ENCODE results near the gene VAX1. TPM values are rescaled to one million over a fixed set of nuclear protein-coding genes. Genes with fewer than 3 reads are reported as not detected.
"Not testable (repeated sequence)": the region's sequence is repeated elsewhere in the genome, so short reads cannot be mapped to it uniquely, and the experiment has no call there.

Gene VAX1
- not detected for total RNA-seq
- not detected for polyA plus RNA-seq (ENCODE audit: insufficient read depth in 1 of 8, insufficient read length in 8 of 8, low replicate concordance in 1 of 8)
- long read RNA-seq, donor 1, result 0 reads
- long read RNA-seq, donor 2, result 0 reads
- long read RNA-seq, donor 3, result 0 reads
- long read RNA-seq, donor 4, result 0 reads
- long read RNA-seq, donor 5, result 0 reads
- long read RNA-seq, donor 6, result 0 reads
- long read RNA-seq, donor 7, result 0 reads
- long read RNA-seq, donor 8, result 0 reads
- long read RNA-seq, donor 9, result 0 reads
- long read RNA-seq, donor 10, result 0 reads
- long read RNA-seq, donor 11, result 0 reads

GRCh38 chr10:117137911-117138642, at the start of gene VAX1:
TSS of gene VAX1 (minus strand) at chr10:117138270. CDS start at chr10:117138056, 214 bp downstream.
- H3K27me3 ChIP-seq (ENCODE audit: control insufficient read depth, insufficient read depth, low read length), result peaks cover 95% of the 10 kb centered on the region
- no peak within 1 kb of the TSS for H3K27ac ChIP-seq (ENCODE audit: low read length)
- peaks cover 2% of the 10 kb centered on the region for H3K9me3 ChIP-seq (replicated peaks; ENCODE audit: control insufficient read depth, low read depth, low read length)
- DNase-seq, result no peak
- H3K4me3 ChIP-seq (ENCODE audit: low read length), result peak within 1 kb of the TSS; percentile 17
- peaks cover 18% of the 10 kb centered on the region for H3K4me1 ChIP-seq (ENCODE audit: control insufficient read depth, insufficient read depth, low read length)
- under 1% methylated on average over 44 of the region's 65 CpGs for WGBS (ENCODE audit: insufficient coverage)
- H3K36me3 ChIP-seq (ENCODE audit: control insufficient read depth, insufficient read depth, low read length), result no peaks in the 10 kb centered on the region

- Histone ChIP-seq H3K4me3 (ENCODE audit: low read length) (no peak overlapping the region), H3K9me3 (replicated peaks; ENCODE audit: control insufficient read depth, low read depth, low read length) (no peaks in the 10 kb centered on the region), H3K36me3 (ENCODE audit: control insufficient read depth, insufficient read depth, low read length) (no peaks in the 10 kb centered on the region), H3K4me1 (ENCODE audit: control insufficient read depth, insufficient read depth, low read length) (no peaks in the 10 kb centered on the region), H3K27me3 (ENCODE audit: control insufficient read depth, insufficient read depth, low read length) (peaks cover 3% of the 10 kb centered on the region), H3K27ac (ENCODE audit: low read length) (no peak overlapping the region)
- WGBS (ENCODE audit: insufficient coverage), result 17% methylated on average over 2 of the region's 4 CpGs
- DNase-seq, result no peak
Measured at GRCh38 chr10:117186832-117187615, 49.0 kb upstream of the VAX1 start.

- H3K27ac ChIP-seq (ENCODE audit: low read length); DNase-seq; H3K27me3 ChIP-seq (ENCODE audit: control insufficient read depth, insufficient read depth, low read length); H3K36me3 ChIP-seq (ENCODE audit: control insufficient read depth, insufficient read depth, low read length); H3K9me3 ChIP-seq (replicated peaks; ENCODE audit: control insufficient read depth, low read depth, low read length); H3K4me1 ChIP-seq (ENCODE audit: control insufficient read depth, insufficient read depth, low read length); H3K4me3 ChIP-seq (ENCODE audit: low read length): not testable (repeated sequence)
- WGBS (ENCODE audit: insufficient coverage), result 90% methylated on average over 2 of the region's 4 CpGs
Measured at GRCh38 chr10:117185817-117186216, 47.7 kb upstream of the VAX1 start.

- no peak for DNase-seq
- Histone ChIP-seq H3K4me1 (ENCODE audit: control insufficient read depth, insufficient read depth, low read length) (no peaks in the 10 kb centered on the region), H3K4me3 (ENCODE audit: low read length) (no peak overlapping the region), H3K27ac (ENCODE audit: low read length) (no peak overlapping the region), H3K27me3 (ENCODE audit: control insufficient read depth, insufficient read depth, low read length) (peaks cover 3% of the 10 kb centered on the region), H3K9me3 (replicated peaks; ENCODE audit: control insufficient read depth, low read depth, low read length) (no peaks in the 10 kb centered on the region), H3K36me3 (ENCODE audit: control insufficient read depth, insufficient read depth, low read length) (no peaks in the 10 kb centered on the region)
- WGBS (ENCODE audit: insufficient coverage), result 87% methylated on average over 3 of the region's 3 CpGs
Measured at GRCh38 chr10:117184821-117185220, 46.8 kb upstream of the VAX1 start.

- Histone ChIP-seq H3K27ac (ENCODE audit: low read length) (no peak overlapping the region), H3K36me3 (ENCODE audit: control insufficient read depth, insufficient read depth, low read length) (no peaks in the 10 kb centered on the region), H3K4me1 (ENCODE audit: control insufficient read depth, insufficient read depth, low read length) (no peaks in the 10 kb centered on the region), H3K9me3 (replicated peaks; ENCODE audit: control insufficient read depth, low read depth, low read length) (no peaks in the 10 kb centered on the region), H3K4me3 (ENCODE audit: low read length) (no peak overlapping the region), H3K27me3 (ENCODE audit: control insufficient read depth, insufficient read depth, low read length) (peaks cover 5% of the 10 kb centered on the region)
- DNase-seq, result no peak
- 85% methylated on average over 10 of the region's 10 CpGs for WGBS (ENCODE audit: insufficient coverage)
Measured at GRCh38 chr10:117184296-117184695, 46.2 kb upstream of the VAX1 start.

- H3K27me3 ChIP-seq (ENCODE audit: control insufficient read depth, insufficient read depth, low read length), result peaks cover 36% of the 10 kb centered on the region
Measured at GRCh38 chr10:117178190-117178589, 40.1 kb upstream of the VAX1 start.

GRCh38 chr10:117175901-117176534, 37.9 kb upstream of the VAX1 start:
- Histone ChIP-seq H3K4me1 (ENCODE audit: control insufficient read depth, insufficient read depth, low read length) (peaks cover 9% of the 10 kb centered on the region), H3K9me3 (replicated peaks; ENCODE audit: control insufficient read depth, low read depth, low read length) (no peaks in the 10 kb centered on the region), H3K36me3 (ENCODE audit: control insufficient read depth, insufficient read depth, low read length) (no peaks in the 10 kb centered on the region), H3K27ac (ENCODE audit: low read length) (no peak overlapping the region), H3K27me3 (ENCODE audit: control insufficient read depth, insufficient read depth, low read length) (peaks cover 48% of the 10 kb centered on the region), H3K4me3 (ENCODE audit: low read length) (peak overlapping the region; percentile 18)
- peak; percentile 73 for DNase-seq
- WGBS (ENCODE audit: insufficient coverage), result 0% methylated on average over 6 of the region's 12 CpGs

More at GRCh38 chr10:117178190-117178589, 40.1 kb upstream of the VAX1 start:
- Histone ChIP-seq H3K27ac (ENCODE audit: low read length) (no peak overlapping the region), H3K4me1 (ENCODE audit: control insufficient read depth, insufficient read depth, low read length) (peaks cover 9% of the 10 kb centered on the region), H3K36me3 (ENCODE audit: control insufficient read depth, insufficient read depth, low read length) (no peaks in the 10 kb centered on the region), H3K4me3 (ENCODE audit: low read length) (no peak overlapping the region), H3K9me3 (replicated peaks; ENCODE audit: control insufficient read depth, low read depth, low read length) (no peaks in the 10 kb centered on the region)
- no peak for DNase-seq
- no CpG with 5 or more reads among the region's 3 CpGs for WGBS (ENCODE audit: insufficient coverage)

- peaks cover 9% of the 10 kb centered on the region for H3K4me1 ChIP-seq (ENCODE audit: control insufficient read depth, insufficient read depth, low read length)
- no peaks in the 10 kb centered on the region for H3K36me3 ChIP-seq (ENCODE audit: control insufficient read depth, insufficient read depth, low read length)
- WGBS (ENCODE audit: insufficient coverage), result 2% methylated on average over 40 of the region's 46 CpGs
- peak overlapping the region; percentile 18 for H3K4me3 ChIP-seq (ENCODE audit: low read length)
- peaks cover 51% of the 10 kb centered on the region for H3K27me3 ChIP-seq (ENCODE audit: control insufficient read depth, insufficient read depth, low read length)
- no peaks in the 10 kb centered on the region for H3K9me3 ChIP-seq (replicated peaks; ENCODE audit: control insufficient read depth, low read depth, low read length)
- no peak overlapping the region for H3K27ac ChIP-seq (ENCODE audit: low read length)
- no peak for DNase-seq
Measured at GRCh38 chr10:117175215-117175900, 37.3 kb upstream of the VAX1 start.

GRCh38 chr10:117174439-117175214, 36.6 kb upstream of the VAX1 start:
- Histone ChIP-seq H3K4me1 (ENCODE audit: control insufficient read depth, insufficient read depth, low read length) (peaks cover 9% of the 10 kb centered on the region), H3K27me3 (ENCODE audit: control insufficient read depth, insufficient read depth, low read length) (peaks cover 58% of the 10 kb centered on the region), H3K9me3 (replicated peaks; ENCODE audit: control insufficient read depth, low read depth, low read length) (no peaks in the 10 kb centered on the region), H3K27ac (ENCODE audit: low read length) (no peak overlapping the region), H3K4me3 (ENCODE audit: low read length) (peak overlapping the region; percentile 18), H3K36me3 (ENCODE audit: control insufficient read depth, insufficient read depth, low read length) (no peaks in the 10 kb centered on the region)
- peak; percentile 80 for DNase-seq
- 11% methylated on average over 14 of the region's 16 CpGs for WGBS (ENCODE audit: insufficient coverage)
